MM.1S (cell line): ENCODE results near the gene COBLL1.

Experiments
- DNase-seq: peaks from one replicate; pipeline ENCODE4 v3.0.0-alpha.2; 2015
- H2AFZ ChIP-seq: fragments of 300-600 bp; sonication (generic); 2 replicates; pipeline ENCODE4 v1.6.0; 2016; ENCODE audit warnings: antibody characterized with exemption, low read length
- H3F3A ChIP-seq: fragments of 300-600 bp; sonication (generic); 2 replicates; pipeline ENCODE4 v1.6.1; 2016; ENCODE audit warnings: mild to moderate bottlenecking, antibody characterized with exemption, low read length, moderate library complexity, mixed read lengths; ENCODE audit not compliant: insufficient read depth
- H3K27ac ChIP-seq: fragments of 300-600 bp; sonication (generic); 2 replicates; pipeline ENCODE4 v1.5.1; 2016; ENCODE audit warnings: mild to moderate bottlenecking, low read length
- H3K27me3 ChIP-seq: fragments of 300-600 bp; sonication (generic); replicated peaks from 2 replicates; pipeline ENCODE4 v1.6.0; 2016; ENCODE audit warnings: low read length; ENCODE audit not compliant: insufficient read depth
- H3K36me3 ChIP-seq: fragments of 300-600 bp; sonication (generic); replicated peaks from 2 replicates; pipeline ENCODE4 v1.6.1; 2016; ENCODE audit warnings: mild to moderate bottlenecking, low read length, mixed read lengths; ENCODE audit not compliant: insufficient read depth
- H3K4me1 ChIP-seq: fragments of 300-600 bp; sonication (generic); 2 replicates; pipeline ENCODE4 v1.6.1; 2016; ENCODE audit warnings: low read length, mixed read lengths
- H3K4me2 ChIP-seq: fragments of 300-600 bp; sonication (generic); 2 replicates; pipeline ENCODE4 v1.6.0; 2016; ENCODE audit warnings: low read depth, low read length
- H3K4me3 ChIP-seq: fragments of 300-600 bp; sonication (generic); 2 replicates; pipeline ENCODE4 v1.5.1; 2016; ENCODE audit warnings: low read length, mixed read lengths
- H3K79me2 ChIP-seq: fragments of 300-600 bp; sonication (generic); 2 replicates; pipeline ENCODE4 v1.6.1; 2016; ENCODE audit warnings: mixed run types, low read length, mixed read lengths
- H3K9ac ChIP-seq: fragments of 300-600 bp; sonication (generic); 2 replicates; pipeline ENCODE4 v1.6.1; 2016; ENCODE audit warnings: low read length, mixed read lengths
- H3K9me2 ChIP-seq: fragments of 300-600 bp; sonication (generic); replicated peaks from 2 replicates; pipeline ENCODE4 v1.6.1; 2016; ENCODE audit warnings: mild to moderate bottlenecking, low read length, mixed read lengths; ENCODE audit not compliant: insufficient read depth
- H3K9me3 ChIP-seq: fragments of 300-600 bp; sonication (generic); replicated peaks from 2 replicates; pipeline ENCODE4 v1.6.1; 2016; ENCODE audit warnings: mild to moderate bottlenecking, low read length, mixed read lengths; ENCODE audit not compliant: insufficient read depth
- H4K20me1 ChIP-seq: fragments of 300-600 bp; sonication (generic); 2 replicates; pipeline ENCODE4 v1.6.1; 2016; ENCODE audit warnings: mild to moderate bottlenecking, low read length, moderate library complexity, mixed read lengths; ENCODE audit not compliant: insufficient read depth
- EZH2 ChIP-seq: fragments of 300-600 bp; sonication (generic); optimal IDR thresholded peaks from 2 replicates; pipeline ENCODE3; 2017; ENCODE audit warnings: low read depth, mild to moderate bottlenecking, antibody characterized with exemption, low read length, mixed read lengths
- EZH2phosphoT487 ChIP-seq: fragments of 300-600 bp; sonication (generic); IDR thresholded peaks from 2 replicates; pipeline ENCODE4 v1.6.1; 2018; ENCODE audit warnings: antibody characterized with exemption, low read length
- TF ChIP-seq, protein P1 (sequence below): fragments of 300-600 bp; sonication (generic); IDR thresholded peaks from 2 replicates; pipeline ENCODE4 v1.5.1; 2016; ENCODE audit warnings: antibody characterized with exemption, low read length, mixed read lengths

The COBLL1 gene

DNA sequence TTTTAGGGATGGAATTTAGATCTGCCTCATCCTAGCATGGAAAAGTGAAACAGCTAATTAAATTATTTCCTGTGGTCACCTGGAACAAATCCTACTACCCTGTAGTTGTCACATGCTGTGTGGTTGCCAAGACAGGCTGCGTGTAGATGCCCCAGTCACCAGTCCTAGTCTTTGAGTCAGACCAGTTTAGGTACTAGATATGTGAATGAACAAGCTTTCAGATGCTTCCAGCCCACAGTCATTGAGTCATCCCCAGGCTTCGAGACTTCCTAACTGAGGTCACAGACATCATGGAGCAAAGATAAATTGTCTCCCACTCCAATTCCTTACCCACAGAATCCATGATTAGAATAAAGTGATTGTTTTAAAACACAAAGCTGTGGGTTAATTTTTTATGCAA, 184.5 kb downstream of the COBLL1 start:
- Histone ChIP-seq H4K20me1 (no peaks in the 10 kb centered on the region), H3K27ac (no peak overlapping the region), H3K36me3 (no peaks in the 10 kb centered on the region), H3F3A (no peaks in the 10 kb centered on the region), H2AFZ (no peak overlapping the region), H3K79me2 (no peaks in the 10 kb centered on the region), H3K4me1 (no peaks in the 10 kb centered on the region), H3K27me3 (no peaks in the 10 kb centered on the region), H3K9me2 (no peaks in the 10 kb centered on the region), H3K4me2 (no peak overlapping the region), H3K9ac (no peak overlapping the region), H3K9me3 (no peaks in the 10 kb centered on the region), H3K4me3 (no peak overlapping the region)
- DNase-seq = no peak
- TF ChIP-seq EZH2 (no peak), EZH2phosphoT487 (no peak)
- TF ChIP-seq, protein P1, sequence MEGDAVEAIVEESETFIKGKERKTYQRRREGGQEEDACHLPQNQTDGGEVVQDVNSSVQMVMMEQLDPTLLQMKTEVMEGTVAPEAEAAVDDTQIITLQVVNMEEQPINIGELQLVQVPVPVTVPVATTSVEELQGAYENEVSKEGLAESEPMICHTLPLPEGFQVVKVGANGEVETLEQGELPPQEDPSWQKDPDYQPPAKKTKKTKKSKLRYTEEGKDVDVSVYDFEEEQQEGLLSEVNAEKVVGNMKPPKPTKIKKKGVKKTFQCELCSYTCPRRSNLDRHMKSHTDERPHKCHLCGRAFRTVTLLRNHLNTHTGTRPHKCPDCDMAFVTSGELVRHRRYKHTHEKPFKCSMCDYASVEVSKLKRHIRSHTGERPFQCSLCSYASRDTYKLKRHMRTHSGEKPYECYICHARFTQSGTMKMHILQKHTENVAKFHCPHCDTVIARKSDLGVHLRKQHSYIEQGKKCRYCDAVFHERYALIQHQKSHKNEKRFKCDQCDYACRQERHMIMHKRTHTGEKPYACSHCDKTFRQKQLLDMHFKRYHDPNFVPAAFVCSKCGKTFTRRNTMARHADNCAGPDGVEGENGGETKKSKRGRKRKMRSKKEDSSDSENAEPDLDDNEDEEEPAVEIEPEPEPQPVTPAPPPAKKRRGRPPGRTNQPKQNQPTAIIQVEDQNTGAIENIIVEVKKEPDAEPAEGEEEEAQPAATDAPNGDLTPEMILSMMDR = no peak

- Histone ChIP-seq H3K36me3 (no peaks in the 10 kb centered on the region), H3K9me3 (no peaks in the 10 kb centered on the region), H3K27ac (no peak overlapping the region), H3K4me3 (no peak overlapping the region), H3K9ac (no peak overlapping the region), H3K4me1 (no peaks in the 10 kb centered on the region), H2AFZ (no peak overlapping the region), H3F3A (no peaks in the 10 kb centered on the region), H4K20me1 (no peaks in the 10 kb centered on the region), H3K4me2 (no peak overlapping the region), H3K27me3 (no peaks in the 10 kb centered on the region), H3K79me2 (no peaks in the 10 kb centered on the region), H3K9me2 (no peaks in the 10 kb centered on the region)
- DNase-seq = peak; percentile 38
- TF ChIP-seq, protein P1 = peak; percentile 39
- TF ChIP-seq EZH2phosphoT487 = no peak
- no peak for TF ChIP-seq EZH2
Measured at GRCh38 chr2:164655750-164656149, 185.9 kb downstream of the COBLL1 start.

GRCh38 chr2:164655336-164655735, 186.3 kb downstream of the COBLL1 start:
- H3K36me3 ChIP-seq = no peaks in the 10 kb centered on the region
- H3F3A ChIP-seq = no peaks in the 10 kb centered on the region
- H3K9me3 ChIP-seq = no peaks in the 10 kb centered on the region
- TF ChIP-seq EZH2 = no peak
- TF ChIP-seq, protein P1 = no peak
- TF ChIP-seq EZH2phosphoT487 = no peak
- no peaks in the 10 kb centered on the region for H4K20me1 ChIP-seq
- H3K4me3 ChIP-seq = no peak overlapping the region
- H3K27me3 ChIP-seq = no peaks in the 10 kb centered on the region
- H3K4me2 ChIP-seq = no peak overlapping the region
- no peak overlapping the region for H3K9ac ChIP-seq
- H3K9me2 ChIP-seq = no peaks in the 10 kb centered on the region
- H3K4me1 ChIP-seq = no peaks in the 10 kb centered on the region
- no peak for DNase-seq
- no peak overlapping the region for H2AFZ ChIP-seq
- H3K79me2 ChIP-seq = no peaks in the 10 kb centered on the region
- no peak overlapping the region for H3K27ac ChIP-seq
